ENCODE data around the gene LIN7C.
A peak's percentile ranks its signal among the peaks of the same experiment; 100 is the strongest.
"Not testable (repeated sequence)": the region's sequence is repeated elsewhere in the genome, so short reads cannot be mapped to it uniquely, and the experiment has no call there.

Gene LIN7C, protein sequence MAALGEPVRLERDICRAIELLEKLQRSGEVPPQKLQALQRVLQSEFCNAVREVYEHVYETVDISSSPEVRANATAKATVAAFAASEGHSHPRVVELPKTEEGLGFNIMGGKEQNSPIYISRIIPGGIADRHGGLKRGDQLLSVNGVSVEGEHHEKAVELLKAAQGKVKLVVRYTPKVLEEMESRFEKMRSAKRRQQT

DNA sequence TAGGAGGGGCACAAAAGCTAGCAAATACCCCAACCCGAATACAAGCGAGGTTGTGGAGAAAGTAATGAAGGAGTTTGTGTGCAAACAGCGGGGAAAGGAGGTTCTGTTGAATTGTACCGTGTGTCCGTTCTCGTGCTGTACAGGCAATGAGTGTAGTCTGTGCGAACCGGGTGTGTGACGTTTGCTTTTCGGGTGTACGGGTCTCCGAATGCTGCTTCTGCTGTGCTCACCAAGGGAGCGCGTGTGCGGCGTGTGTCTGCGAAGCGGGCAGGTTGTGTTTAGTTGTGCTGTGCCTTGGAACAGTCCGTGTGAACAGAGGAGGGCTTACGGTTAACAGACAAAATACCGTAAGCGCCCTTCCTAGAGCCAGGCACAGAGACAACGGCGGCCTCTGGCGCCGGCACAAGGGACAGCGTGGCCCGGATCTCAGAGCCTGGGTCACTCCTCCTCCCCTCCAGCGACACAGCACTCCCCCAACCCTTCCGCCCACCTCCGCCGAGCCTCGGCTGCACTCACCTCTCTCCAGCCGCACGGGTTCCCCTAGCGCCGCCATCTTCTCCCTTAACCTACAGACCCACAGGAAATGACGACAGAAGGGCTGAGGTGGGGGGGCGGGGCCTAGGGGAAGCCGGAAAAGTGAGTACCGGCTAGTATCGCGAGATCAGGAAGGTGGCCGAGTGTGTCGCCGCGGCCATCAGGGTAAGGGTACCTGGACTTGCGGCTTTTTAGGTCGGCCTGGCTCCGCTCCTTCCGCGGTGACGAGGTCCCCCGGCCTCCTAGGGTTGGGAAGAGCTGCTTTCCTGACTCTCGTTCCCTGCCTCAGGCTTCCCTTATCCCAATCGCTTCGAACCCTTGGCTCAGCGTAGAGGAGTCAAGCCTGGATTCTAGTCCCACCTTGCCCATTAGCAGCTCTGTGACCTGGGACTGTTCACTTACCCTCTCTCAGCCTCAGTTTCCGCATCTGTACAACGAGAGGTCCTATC is at the start of gene LIN7C:
LIN7C (minus strand) TSS at position 570 of the 983 bp plus-strand sequence; CDS start at position 553, 17 bp downstream.
- DNase-seq (ENCODE audit: low spot score), result peak; percentile 91

DNA sequence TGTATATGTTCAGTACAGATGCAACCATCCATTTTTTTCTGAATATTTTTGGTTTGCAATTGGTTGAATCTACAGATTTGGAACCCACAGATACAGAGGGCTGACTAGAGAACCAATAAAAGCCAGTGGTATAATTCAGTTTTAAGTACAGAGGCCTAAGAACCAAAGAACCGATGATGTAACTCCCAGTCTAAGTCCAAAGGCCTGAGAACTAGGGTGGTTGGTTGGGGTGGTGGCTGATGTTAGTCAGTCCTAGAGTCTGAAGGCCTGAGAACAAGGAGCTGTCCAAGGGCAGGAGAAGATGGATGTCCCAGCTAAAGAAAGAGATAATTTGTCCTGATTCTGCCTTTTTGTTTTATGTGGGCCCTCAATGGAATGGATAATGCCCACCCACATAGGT is 48.7 kb upstream of the LIN7C start:
- no peak for DNase-seq (ENCODE audit: low spot score)

DNA sequence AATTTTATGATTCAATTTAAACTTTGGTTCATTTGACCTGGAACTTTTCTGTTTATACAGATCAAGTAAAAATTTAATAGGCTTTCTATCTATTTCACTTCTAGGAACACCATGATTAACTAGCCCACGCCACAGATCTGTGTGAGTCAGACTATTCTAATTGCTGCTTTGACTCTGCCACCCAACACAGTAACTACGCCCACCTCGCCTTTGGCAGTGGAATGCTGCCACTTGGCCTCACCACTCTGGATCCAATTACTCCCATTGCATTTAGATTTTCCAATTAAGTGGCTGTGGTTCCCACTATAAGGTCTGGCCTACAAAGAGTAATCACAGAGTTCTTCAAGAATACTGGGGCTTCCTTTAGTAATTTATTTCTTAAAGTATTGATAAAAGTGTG is 46.6 kb upstream of the LIN7C start:
- DNase-seq (ENCODE audit: low spot score), result no peak

DNA sequence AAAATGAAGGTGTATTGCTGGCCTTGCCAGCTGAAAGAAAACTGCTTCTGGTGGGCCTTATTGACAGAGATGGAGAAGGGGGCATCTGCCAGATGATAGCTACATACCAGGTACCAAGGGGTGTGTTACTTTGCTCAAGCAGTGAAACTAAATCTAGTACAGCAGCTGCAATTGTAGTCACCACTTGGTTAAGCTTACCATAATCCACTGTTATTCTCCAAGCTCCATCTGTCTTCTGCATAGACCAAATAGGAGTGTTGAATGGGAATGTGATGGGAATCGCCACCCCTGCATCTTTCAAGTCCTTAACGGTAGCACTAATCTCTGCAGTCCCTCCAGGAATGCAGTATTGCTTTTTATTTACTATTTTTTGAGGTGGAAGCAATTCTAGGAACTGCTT is 45.8 kb upstream of the LIN7C start:
- DNase-seq (ENCODE audit: low spot score), result no peak

DNA sequence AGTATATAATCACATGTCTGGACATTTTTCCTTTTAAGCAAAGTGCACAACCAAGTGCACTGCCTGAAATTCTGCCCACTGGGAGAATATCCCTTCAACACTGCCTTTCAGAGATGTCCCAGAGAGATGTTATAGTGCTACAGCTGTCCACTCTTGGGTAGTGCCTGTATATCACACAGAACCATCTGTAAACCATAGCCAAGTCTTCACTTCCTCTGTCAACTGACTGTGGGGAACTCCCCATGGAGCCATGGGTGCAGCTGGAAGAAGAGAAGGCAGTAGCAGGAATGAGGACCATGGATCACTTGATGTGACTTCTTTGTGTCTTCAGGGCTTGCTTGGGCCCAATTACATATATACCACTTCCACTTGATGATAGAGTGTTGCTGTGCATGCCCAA is 44.6 kb upstream of the LIN7C start:
- DNase-seq (ENCODE audit: low spot score), result no peak

DNA sequence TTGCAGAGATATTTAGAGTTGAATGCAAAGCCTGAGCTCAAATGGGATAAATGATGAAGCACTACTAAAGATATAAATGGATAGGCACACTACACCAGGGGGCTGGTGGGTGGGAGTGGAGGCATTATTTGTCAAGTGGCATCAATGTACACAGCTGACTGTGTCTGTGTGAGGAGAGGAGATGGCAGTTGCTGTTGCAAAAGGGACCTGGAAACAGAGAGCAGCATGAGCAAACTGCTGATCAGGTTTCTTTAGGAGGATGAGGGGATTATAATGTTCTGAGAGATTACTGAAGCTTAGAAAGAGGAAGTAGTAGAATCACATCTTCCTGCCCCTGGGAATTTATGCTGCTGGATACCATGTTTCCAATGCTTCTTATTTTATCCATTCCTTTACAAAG is 39.4 kb upstream of the LIN7C start:
- no peak for DNase-seq (ENCODE audit: low spot score)

DNA sequence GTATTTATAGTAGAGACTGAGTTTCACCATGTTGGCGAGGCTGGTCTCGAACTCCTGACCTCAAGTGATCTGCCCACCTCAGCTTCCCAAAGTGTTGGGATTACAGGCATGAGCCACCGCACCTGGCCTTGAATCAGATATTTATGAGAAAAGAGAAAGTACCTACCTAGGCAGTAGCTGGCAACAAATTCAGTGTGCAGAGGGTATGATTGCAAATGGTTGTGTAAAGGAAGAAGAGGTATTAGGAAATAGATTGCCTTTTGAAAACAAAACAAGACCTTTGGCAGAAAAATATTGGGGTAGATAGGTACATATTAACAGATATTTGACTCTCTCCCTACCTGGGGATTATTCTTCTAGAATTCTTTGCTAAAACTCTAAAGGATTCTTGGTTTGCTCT is 38.5 kb upstream of the LIN7C start:
- no peak for DNase-seq (ENCODE audit: low spot score)

DNA sequence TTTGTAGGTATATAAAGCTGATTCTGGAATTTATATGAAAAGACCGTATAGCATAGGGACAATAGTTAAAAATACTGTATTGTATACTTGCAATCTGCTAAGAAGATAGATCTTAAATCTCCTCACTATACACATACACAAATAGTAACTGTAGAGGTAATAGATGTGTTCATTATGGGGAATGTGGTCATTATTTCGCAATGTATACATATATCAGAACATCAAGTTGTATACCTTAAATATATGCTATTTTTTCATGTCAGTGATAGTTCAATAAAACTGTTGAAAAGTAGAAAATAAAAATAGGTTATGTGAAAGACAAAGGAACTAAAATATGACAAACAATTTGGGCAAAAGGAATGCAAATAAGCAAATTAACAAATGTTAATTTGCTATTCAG is 35.2 kb upstream of the LIN7C start:
- DNase-seq (ENCODE audit: low spot score), result no peak

DNA sequence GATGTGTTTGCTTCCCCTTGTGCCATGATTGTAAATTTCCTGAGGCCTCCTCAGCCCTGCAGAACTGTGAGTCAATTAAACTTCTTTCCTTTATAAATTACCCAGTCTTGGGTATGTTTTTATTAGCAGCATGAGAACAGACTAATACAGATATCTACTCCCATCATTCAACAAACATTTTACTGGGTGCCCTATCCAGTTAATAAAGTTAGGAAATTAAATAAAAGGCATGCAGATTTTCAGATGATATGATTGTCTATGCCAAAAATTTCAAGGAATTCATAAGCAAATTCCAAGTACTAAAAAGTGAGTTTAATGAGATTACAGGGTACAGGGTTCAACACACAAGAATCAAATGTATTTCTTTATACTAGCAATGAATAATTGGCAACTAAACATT is 33.5 kb upstream of the LIN7C start:
- no peak for DNase-seq (ENCODE audit: low spot score)

DNA sequence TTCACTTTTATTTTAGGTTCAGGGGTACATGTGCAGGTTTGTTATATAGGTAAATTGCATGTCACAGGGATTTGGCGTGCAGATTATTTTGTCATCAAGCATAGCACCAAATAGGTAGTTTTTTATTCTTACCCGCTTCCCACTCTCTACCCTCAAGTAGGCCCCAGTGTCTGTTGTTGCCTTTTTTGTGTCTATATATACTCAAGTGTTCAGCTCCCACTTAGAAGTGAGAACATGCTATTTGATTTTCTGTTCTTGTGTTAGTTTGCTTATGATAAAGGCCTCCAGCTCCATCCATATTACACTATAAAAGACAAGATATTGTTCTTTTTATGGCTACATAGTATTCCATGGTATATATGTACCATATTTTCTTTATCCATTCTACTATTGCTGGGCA is 28.5 kb upstream of the LIN7C start:
- no peak for DNase-seq (ENCODE audit: low spot score)

DNA sequence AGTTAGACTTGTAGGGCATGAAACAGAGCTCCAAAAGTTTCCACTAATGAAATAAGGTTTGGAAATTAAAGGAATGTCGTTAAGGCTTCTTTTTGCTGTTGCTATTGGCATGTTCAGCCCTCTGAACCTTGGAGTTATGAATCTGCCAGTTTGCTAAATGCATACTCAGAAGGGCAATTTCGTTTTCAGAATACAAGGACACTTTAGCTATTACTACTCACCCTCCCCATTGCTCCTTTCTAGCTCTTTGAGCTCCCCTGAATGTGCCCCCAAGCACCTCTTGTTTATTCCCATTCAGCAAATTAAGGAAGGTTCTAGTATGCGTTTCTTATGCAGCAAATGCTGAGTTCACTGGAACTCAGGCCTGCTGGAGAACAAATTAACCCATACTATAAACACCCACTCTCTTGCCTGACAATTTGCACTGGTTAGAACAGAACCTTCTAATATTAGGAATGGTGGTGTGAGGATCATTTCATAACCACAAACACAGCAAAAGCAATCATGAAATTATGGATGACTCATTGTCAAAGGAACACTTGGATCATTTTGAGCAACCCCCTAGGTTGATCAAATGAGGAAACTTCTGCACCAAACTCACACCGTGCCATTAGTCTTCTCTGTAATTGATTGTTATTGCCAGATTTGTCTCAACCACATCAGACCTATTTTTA is 26.2 kb upstream of the LIN7C start:
- no peak for DNase-seq (ENCODE audit: low spot score)

DNA sequence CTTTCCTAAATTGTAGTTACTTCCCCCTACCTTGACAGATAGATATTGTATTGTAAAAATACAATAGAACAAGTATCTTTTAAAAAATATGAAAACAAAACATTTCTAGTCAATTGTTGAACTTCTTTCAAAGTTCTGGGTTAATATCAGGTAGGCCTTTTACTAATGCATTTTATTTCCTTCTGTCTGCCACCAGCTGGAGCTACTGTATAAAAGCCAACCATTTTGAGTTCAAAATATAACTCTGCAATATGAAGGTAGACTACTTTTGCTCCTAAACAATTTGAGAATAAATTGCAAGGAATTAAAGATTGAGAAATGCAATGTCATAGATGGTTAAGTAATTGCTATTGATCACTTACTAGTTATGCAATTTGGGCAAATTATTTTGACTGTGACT is 22.1 kb upstream of the LIN7C start:
- no peak for DNase-seq (ENCODE audit: low spot score)

DNA sequence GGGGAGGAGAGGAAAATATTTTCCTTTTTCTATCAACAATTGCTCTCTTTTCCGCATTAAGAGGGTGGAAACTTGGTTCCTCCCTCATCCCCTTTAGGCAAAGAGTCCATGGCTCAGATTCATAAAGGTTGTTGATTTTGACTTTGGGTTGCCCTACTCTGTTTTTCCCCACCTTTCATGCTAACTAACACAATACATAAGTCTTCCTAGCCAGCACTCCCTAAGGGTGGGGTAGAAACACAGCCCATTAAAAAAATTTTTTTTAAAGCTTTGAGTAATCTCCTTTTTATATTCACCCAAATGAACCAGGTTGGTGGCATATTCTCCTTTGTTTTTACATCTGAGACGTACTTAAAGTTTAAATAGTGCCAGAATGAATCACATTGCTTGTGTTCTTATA is 20.0 kb upstream of the LIN7C start:
- no peak for DNase-seq (ENCODE audit: low spot score)

DNA sequence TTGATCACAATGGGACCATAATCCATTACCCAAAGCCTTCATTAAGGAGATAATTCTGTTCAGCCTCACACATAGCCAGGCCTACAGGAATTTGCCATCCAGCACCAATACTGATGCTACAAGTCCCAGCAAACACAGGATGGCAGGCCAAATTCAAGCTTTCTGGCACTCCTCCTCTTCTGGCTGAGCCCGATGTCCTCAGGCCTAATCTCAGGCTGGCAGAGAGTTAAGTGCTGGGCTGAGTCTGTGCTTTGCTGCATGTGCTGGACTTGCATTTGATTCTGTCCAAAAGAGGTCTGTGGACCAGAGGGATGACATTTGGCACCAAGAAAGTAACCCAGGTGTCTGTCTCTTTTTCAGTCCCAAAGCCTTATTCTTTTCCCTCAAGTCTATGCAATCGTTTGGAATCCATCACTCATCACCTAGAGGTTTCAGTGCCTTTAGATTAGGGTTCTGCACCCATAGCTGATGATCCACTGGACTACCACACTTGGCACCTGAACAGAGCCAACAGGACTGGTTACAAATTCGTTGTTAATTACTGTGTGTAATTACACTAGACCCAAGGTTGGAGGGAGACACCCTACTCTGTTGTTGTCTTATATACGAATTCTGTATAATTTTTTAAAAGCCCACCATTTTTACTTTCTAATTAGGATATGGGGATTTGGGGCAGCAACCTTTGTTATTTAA is 19.4 kb upstream of the LIN7C start:
- no peak for DNase-seq (ENCODE audit: low spot score)

DNA sequence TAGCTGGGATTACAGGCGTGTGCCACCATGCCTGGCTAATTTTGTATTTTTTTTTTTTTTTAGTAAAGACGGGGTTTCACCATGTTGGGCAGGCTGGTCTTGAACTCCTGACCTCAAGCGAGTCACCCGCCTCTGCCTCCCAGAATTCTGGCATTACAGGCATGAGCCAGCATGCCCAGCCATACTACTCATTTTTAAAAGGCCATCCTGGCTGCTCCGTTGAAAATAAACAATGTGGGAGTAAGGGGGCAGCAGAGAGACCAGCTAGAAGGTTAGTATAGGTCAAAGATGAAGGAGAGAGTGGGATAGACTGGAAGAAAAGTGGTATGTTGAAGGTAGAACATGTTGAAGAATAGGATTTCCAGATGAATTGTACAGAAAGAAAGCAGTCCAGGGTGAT is 17.6 kb upstream of the LIN7C start:
- peak; percentile 36 for DNase-seq (ENCODE audit: low spot score)

DNA sequence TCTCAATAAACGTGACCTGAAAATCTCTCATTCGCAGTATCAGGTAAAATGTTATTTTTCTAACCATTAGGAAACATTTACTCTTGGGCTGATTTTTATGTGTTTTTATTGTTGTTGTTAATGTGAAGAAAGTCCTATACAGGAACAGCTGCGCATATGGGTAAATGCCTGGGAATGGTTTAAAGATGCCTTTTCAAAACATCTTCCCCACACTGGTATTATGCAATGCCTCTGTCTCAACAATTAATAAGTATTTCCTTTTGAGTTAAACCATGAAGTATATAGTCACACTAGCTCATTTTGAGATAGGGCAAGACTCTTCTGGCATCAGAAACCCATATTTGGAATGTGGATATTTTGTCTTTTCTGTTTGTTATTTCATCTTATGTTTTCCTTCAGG is 13.7 kb upstream of the LIN7C start:
- DNase-seq (ENCODE audit: low spot score), result no peak

DNA sequence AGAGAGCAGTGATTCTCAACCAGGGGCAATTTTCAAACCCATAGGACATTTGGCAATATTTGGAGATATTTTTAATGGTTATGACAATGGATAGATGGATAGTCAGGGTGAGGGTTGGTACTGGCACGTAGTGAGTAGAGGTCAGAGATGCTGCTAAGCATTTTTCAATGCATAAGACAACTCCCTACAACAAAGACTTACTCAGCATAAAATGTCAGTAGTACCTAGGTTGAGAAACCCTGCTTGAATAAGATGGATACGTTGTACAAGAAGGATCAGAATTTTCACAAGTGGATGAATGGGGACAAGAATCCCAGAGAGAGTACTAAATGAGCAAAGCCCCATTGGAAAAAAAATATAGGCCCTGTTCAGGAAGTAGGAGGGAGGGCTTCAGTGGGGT is 11.9 kb upstream of the LIN7C start:
- DNase-seq (ENCODE audit: low spot score), result no peak

DNA sequence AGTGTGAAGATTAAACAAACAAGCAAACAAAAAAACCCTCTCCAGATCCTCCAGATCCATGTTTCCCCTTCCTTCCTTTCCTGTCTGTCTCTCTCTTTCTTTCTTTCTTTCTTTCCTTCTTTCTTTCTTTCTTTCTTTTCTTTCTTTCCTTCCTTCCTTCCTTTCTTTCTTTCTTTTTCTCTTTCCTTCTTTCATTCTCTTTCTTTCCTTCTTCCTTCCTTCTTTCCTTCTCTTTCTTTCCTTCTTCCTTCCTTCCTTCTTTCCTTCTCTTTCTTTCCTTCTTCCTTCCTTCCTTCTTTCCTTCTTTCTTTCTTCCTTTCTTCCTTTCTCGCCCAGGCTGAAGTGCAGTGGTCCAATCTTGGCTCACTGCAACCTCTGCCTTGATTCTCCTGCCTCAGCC is 10.9 kb upstream of the LIN7C start:
- not testable (repeated sequence) for DNase-seq (ENCODE audit: low spot score)

DNA sequence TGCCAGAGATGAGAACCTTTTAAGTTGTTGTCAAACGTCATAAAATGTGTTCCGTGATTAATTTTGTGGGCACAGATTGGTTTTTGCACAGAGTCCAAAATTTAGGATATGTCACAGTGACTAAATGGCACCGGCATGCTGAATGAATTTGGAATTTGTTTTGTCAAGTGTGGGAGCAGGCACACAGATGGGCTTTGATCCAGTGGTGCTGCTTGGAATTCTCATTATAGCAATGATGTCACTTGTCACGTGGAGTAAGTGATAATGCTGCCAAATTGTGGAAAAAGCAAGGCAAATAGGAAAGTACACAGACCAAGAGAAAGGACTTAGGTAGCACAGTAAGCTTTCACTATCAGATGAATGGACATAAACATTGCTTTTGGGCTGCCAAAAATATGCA is 8.0 kb upstream of the LIN7C start:
- no peak for DNase-seq (ENCODE audit: low spot score)

DNA sequence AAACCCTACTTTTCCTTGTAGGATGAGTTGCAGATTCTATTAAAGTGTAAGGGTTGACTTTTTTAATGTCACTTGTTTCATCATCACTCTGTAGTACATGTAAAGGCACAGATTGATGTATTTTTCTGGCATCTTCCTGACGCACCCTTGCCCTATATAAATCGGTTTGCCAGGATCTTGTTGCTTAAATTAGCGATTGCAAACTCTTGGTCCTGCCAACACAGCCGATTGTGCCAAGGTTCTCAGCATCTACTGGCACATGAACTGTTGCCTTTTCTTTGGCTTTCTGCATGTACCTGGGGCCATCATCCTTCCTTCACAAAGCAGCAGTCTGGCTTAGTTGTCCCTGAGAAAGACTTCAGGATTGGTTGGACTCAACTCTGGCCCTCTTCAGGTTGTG is 7.5 kb upstream of the LIN7C start:
- DNase-seq (ENCODE audit: low spot score), result no peak

DNA sequence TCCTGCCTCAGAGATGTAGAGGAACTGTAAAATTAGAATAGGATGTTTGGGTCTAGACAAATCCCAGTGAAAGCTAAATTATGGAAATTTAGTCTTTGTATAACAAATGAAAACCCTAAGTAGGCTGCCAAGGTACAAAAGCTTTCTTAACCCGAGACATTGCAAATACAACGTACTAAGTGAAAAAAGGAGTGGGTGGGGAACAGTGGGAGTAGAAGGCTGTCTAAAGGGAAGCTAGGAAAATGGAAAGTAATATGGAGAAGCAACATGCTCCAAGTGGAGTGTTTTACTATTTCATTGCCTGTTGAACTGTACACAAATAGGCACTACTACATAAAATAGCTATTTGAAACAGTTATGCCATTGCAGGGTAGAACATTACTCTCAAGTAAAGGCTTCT is 6.8 kb upstream of the LIN7C start:
- no peak for DNase-seq (ENCODE audit: low spot score)

DNA sequence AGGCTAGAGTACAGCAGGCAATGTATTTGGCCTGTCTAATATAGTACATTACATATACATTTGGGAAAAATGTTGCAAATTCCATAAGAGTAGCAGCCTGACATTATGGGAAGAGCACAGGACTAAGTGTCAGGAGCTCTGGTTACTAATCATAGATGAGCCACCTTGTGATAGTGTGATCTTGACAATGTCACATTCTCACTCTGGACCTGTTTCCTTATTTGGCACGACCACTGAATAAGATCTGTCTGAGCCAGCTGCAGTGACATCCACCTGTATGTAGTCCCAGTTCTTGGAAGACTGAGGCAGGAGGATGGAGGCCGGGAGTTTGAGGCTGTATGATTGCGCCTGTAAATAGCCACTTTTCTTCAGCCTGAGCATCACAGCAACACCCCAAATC is 5.7 kb upstream of the LIN7C start:
- no peak for DNase-seq (ENCODE audit: low spot score)

DNA sequence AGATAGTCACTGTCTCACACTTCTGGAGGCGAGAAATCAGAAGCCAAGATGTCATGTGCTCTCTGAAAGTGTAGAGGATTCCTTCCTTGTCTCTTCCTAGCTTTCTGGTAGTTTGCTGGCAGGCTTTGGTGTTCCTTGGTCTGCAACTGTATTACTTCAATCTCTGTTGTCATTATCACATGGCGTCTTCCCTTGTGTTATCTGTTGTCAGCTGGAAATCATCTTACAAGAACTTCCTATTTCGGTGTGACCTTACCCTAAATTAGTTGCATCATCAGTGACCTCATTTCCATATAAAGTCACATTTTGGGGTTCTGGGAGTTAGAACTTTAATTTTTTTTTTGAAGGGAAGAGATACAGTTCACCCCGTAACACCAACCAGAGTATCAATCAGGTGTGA is 3.3 kb upstream of the LIN7C start:
- DNase-seq (ENCODE audit: low spot score), result no peak

Data from HuH-7 (cell line).